ENCODE results near the gene ITGA8.
"Not testable (repeated sequence)": the region's sequence is repeated elsewhere in the genome, so short reads cannot be mapped to it uniquely, and the experiment has no call there.

ITGA8 gene

GRCh38 chr10:15487376-15487775, 232.3 kb downstream of the ITGA8 start:
- DNase-seq = no peak

DNA sequence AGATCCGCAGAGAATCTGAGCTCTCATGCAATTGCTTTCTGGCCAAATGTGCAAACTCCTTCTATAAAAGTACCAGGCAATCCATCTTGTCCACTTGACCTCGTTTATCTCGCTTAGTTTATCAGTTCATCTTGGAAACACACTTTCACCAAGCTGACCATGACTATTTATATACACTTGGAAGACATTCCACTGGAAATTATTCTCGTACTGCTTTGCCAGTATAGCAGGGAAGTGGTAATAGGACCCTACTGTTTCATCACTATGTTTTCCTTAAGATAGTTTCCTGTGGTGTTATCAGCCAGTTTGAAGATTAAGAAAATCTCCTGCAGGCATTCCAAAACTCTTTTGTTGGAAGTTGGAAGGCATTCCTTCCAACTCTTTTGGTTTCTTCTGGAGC, 233.3 kb downstream of the ITGA8 start:
- DNase-seq = no peak

- no peak for DNase-seq
Measured at GRCh38 chr10:15485684-15486316, 233.9 kb downstream of the ITGA8 start.

DNA sequence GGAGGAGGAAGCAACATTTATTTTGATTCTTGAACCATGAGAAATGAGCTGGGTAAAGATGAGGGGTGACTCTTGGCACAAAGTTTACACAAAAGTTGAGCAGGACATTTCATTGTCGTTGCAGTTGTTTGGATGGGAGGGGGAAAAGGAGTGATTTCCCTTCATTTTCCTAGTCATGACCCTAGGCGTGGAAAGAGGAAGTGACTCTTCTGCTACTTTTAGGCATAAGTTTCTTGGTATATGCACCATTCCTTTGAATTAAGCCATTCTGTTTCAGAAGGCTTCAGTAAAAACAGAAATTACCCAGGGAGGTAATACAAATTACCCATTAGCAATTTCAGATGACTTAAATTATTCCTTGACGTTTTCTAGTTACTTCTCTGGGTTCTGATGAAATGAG, 234.7 kb downstream of the ITGA8 start:
- DNase-seq = no peak

DNA sequence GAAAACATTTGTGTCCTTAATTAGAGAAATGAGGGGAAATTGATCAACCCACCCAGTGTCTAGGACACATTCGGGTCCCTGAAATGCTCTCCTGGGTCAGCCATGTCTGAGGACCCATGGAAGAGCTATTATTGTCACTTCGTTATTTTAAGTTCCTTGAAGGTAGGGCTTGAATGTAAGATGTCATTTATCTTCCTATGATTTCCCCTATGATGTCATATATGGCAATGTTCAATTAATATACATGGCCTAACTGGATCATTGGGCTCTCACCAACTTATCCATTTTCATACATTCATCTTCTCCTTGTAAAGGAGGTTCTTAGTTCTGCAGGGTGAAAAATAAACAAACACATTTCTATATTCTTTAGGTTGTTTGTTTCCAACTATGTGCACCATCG, 235.6 kb downstream of the ITGA8 start:
- DNase-seq = no peak

GRCh38 chr10:15483215-15484075, 236.3 kb downstream of the ITGA8 start:
- no peak for DNase-seq

DNA sequence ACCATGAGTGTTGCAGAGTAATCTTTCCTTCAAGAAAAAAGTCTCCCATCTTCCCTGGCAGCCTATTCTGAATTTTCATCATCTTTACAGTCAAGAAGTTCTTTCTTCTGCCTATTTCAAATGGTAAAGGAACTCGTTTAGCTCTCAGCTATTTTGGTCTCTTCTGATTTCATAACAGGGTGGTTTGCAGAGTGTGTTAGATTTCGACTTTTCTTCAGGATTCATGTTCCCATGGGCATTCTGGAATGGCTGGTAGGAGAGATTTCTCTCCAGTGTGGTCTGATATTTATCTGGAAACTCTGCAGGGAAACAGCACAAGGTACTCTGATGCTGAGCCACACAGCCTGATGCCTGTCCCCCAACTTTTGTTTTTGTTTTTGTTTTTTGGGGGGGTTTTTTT, 237.6 kb downstream of the ITGA8 start:
- DNase-seq = no peak

GRCh38 chr10:15478950-15479349, 240.8 kb downstream of the ITGA8 start:
- no peak for DNase-seq

DNA sequence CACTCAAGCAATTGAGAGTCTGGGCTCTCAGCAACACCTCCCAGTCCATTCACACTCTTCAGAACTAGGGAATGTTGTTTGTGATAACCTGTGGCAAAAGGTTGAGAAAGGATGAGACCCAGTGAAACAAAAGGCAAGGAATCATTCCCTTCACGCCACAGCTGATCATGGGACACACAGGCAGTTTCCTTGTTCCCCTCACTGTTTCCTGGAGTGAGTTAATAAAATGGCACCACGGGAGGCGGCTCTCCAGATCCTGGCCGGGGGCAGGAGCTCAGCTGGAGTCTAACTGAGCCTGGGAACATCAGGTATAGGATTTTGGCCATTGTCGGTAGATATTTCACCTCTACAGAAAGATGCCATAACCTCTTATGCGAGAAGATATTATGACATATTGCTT, 241.3 kb downstream of the ITGA8 start:
- no peak for DNase-seq

- no peak for DNase-seq
Measured at GRCh38 chr10:15476337-15476736, 243.4 kb downstream of the ITGA8 start.

DNA sequence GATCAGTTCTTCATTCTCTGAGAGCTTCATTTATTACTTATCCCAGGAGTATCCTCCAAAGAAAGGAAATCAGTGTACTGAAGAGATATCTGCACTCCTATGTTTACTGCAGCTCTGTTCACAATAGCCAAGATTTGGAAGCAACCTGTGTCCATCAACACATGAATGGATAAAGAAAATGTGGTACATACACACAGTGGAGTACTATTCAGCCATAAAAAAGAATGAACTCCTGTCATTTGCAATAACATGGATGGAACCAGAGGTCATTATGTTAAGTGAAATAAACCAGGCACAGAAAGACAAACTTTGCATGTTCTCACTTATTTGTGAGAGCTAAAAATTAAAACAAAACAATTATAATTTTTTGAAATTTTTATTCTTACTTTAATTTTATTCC, 244.3 kb downstream of the ITGA8 start:
- DNase-seq = not testable (repeated sequence)

- no peak for DNase-seq
Measured at GRCh38 chr10:15474671-15475070, 245.1 kb downstream of the ITGA8 start.

DNA sequence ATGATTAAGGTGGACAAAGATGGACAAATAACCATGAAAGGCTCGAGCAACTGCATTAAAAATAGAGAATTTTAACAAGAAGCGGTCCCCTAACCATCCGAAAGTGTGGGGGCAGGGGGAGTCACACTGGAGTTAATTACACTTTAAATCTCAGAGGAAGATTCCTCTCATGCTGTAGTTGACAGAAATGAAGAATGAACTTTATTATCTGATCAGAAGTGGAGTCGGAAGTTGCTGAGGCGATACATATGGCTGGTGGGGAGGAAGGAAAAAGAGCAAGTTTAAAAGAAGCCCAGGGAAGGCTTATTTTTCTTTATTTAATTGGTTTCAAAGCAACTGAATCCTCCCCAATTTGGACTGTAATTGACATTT, 246.3 kb downstream of the ITGA8 start:
- no peak for DNase-seq

- DNase-seq = no peak
Measured at GRCh38 chr10:15472431-15473395, 247.0 kb downstream of the ITGA8 start.

DNA sequence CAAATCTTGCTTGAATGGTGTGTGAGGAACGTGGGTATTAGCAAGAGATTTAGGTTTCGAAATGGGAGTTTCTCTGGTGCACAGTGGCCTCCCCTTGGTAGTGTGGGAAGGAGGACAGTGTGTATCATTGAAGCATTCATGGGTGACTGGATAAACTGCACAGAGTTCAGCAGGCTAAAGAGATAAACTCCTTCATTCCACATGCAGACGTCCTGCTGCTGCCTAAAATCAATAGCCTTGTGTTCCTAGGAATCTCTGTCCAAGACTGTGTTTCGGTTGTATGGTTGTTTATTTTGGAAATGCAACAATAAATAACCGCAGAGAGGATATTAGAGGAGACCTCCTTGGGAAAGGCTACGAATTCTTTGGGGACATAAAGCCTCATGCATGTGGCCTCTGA, 247.7 kb downstream of the ITGA8 start:
- DNase-seq = no peak

DNA sequence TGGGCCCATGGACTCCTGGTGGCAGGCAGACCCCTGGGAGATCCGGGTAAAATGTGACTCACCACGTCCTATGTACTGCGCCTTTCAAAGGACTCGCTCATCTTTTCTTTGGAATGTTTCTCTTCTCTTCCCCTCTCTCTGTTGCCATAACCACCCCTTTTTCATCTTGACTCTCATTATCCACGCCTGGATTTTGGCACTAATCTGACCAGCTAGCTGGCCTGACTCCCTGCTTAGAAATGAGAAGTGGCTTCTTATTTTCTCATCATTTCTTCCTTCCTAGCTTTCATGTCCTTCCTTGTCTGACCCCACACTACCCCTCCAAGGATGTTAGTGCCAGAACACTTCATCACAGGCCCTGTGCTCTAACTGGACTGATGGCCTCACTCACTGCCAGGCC, 250.6 kb downstream of the ITGA8 start:
- DNase-seq = no peak

GRCh38 chr10:15464381-15464780, 255.3 kb downstream of the ITGA8 start:
- DNase-seq = no peak
